ENCODE data around the gene ITPKC. TPM values are rescaled to one million over a fixed set of nuclear protein-coding genes. Genes with fewer than 3 reads are reported as not detected.

Gene ITPKC
- total RNA-seq, 4 donors from 2014 or later = 39.3 to 118 (median 91.9) TPM

- TF ChIP-seq CTCF (IDR thresholded peaks at IDR 0.05) = no peak
- ATAC-seq (ENCODE audit: low FRiP score) = no peak
- DNase-seq (ENCODE audit: low spot score) = no peak
These were observed 43.5 kb upstream of the ITPKC start for GRCh38 chr19:40673397-40673796.

- no peak for DNase-seq (ENCODE audit: low spot score)
- no peak for TF ChIP-seq CTCF (IDR thresholded peaks at IDR 0.05)
- no peak for ATAC-seq (ENCODE audit: low FRiP score)
These were observed 42.6 kb upstream of the ITPKC start for GRCh38 chr19:40674291-40674690.

DNA sequence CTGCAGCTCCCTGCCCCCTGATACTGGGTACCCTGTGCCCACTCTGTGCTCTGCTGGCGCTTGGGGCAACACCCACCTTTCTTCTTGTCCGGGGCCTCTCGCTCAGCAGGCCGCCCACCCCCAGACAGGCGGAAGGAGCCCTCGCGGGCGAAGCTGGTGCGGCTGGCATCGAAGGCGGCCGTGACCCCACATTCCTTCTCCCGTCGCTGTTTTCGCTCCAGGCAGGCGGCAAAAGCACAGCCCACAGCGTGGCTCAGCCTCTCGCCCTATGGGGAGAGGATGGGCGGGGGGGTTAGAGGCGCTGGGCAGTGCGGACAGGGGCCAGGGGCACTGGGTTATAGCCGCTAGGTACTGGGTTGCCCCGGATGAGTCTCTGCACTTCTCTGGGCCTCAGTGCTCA, 39.8 kb upstream of the ITPKC start:
- DNase-seq (ENCODE audit: low spot score) = no peak
- ATAC-seq (ENCODE audit: low FRiP score) = no peak
- no peak for TF ChIP-seq CTCF (IDR thresholded peaks at IDR 0.05)

DNA sequence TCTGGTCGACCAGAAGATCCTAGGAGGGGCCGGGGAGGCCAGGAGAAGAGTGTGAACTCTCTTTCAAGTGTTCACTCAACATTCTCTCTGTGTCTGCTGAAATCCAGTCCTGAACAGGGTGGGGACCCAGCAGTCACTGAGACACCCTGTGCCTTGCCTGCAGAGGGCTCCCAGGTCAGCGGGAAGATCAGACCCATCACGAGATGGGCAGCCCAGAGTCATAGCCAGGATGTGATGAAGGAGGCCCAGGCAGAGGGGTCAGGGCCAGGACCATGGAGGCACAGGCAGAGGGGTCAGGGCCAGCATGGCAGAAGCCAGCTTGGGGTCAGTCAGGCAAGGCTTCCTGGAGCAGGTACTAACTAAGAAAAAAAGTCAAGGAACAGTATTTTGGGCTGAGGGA, 35.9 kb upstream of the ITPKC start:
- no peak for TF ChIP-seq CTCF (IDR thresholded peaks at IDR 0.05)
- DNase-seq (ENCODE audit: low spot score) (no peak), ATAC-seq (ENCODE audit: low FRiP score) (no peak)

GRCh38 chr19:40682431-40682964, 34.4 kb upstream of the ITPKC start:
- TF ChIP-seq CTCF (IDR thresholded peaks at IDR 0.05) = no peak
- DNase-seq (ENCODE audit: low spot score) (no peak), ATAC-seq (ENCODE audit: low FRiP score) (no peak)

DNA sequence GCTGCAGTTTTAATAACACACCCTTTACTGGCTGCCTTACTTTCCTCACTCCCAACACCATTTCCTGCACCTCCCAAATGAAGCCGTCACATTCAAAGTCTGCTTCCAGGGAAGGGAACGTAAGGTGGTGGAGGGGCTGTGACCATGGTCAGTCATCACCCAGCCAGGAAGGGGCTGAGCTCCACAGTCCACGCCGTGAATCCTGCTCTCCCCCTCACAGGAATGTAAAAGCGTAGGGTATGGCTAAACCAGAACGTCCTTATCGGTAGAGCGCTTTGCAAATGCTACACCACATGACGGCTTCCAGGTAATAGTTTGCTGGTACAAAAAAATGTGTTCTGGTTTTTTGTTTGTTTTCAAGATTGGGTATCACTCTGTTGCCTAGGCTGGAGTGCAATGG, 33.5 kb upstream of the ITPKC start:
- TF ChIP-seq CTCF (IDR thresholded peaks at IDR 0.05) = no peak
- no peak for DNase-seq (ENCODE audit: low spot score)
- no peak for ATAC-seq (ENCODE audit: low FRiP score)

GRCh38 chr19:40684280-40684679, 32.6 kb upstream of the ITPKC start:
- ATAC-seq (ENCODE audit: low FRiP score) = no peak
- TF ChIP-seq CTCF (IDR thresholded peaks at IDR 0.05) = no peak
- no peak for DNase-seq (ENCODE audit: low spot score)
